Measurements from ENCODE around the gene ZNF385D.

Gene ZNF385D

DNA sequence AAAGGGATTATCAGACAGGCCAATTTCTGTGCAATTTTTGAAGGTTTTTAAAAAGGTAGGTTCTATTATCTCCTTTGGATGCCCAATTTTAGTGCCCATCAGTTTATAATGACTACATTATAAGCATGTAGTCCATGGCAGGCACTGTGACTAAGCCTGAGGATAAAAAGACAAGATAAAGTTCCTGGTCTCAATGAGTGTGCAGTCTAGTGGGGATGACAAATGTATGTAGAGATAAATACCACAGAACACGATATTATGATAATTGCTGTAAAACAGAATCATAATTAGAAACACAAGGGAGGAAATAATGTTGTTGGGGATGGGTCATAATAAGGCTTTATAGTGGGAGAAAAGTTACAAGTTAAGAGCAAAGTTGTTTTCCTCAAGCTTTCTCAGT lies 163.1 kb downstream of the ZNF385D start:
- DNase-seq: no peak

DNA sequence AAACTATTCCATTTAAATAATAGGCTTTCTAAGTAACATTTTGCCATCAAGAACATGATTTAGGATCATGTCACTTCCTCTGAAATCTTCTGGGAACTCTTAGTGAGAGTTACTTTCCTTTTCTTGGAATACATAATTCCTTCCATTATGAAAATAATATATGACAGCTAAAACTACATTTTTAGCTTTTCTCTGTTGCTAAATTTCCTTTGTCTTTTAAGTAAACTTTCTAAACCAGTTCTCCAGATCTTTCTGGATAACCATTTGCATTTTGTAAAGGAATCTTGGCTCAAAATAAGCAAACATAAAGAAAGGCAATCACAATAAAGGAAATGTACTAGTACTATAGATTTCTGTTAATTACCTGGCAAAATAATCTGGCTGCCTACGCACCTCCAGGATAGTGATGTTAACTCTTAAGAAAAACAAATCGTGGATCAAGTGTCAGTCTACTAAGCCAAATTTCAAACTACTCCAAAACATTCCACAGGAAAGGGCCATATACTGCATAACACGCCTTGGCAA lies 165.7 kb downstream of the ZNF385D start:
- DNase-seq: no peak

DNA sequence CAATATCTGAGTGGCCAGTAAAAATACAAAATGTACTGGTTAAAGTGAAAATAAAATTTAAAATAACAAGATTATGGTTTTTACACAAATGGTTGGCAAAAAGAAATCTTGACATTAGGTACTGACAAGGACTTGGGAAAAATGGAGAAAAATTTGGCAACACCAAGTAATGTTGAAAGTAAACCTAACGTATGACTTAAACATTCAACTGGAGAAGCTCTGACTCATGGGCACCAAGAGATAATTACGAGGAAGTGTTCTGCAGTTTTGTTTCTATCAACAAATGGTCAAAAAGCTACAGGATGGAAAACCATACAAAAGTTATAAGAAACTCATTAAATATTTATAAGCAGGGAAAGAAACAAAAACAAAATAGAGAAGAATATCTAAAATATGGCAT lies 177.7 kb downstream of the ZNF385D start:
- DNase-seq: no peak

DNA sequence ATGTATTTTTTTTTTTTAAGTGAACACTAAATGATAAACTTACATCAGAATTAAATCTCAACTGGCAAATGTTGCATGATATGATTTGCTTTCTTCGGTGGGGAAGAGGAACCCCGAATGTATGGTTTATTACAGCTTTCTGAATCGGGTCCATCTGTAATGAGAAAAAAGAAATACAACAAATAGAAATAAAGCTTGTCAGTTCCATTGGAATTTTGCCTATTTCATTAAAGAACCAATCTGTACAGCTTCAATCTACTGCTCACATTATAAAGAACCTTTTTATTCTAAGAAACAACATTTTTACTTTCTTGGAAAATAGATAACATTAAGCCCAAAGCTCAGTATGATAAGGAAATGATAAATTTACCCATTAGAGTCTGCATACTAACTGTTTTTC lies 186.5 kb downstream of the ZNF385D start:
- DNase-seq: no peak

DNA sequence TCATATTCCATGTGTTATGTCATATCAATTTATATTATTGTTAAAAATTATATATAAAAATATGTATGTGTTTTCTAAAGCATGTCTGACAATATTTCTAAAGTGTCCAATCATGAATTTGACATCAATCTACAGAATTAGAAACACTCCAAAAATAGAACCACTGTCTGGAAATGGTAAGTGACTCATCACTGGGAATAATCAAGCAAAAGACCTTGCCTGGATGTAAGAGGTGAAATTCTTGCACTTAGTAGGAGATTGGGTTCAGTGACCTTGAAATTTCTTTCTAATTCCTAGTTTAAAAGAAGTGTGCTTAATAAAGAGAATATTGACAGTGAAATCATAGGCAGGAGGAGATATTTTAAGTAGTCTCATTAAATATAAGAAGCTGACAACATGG lies 188.8 kb downstream of the ZNF385D start:
- no peak for DNase-seq

DNA sequence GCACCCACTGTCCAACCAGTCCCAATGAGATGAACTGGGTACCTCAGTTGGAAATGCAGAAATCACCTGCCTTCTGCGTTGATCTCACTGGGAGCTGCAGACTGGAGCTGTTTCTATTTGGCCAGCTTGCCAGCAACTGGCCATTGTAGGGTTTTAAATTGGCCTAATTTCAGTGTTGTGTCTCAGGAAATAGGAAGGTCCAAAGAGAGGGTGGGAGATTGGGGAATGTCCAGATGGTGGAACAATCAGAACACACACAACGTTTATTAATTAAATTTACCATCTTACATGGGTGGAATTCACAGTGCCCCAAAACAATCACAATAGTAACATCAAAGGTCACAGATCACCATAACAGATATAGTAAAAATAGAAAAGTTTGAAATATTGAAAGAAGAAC lies 189.5 kb downstream of the ZNF385D start:
- no peak for DNase-seq

DNA sequence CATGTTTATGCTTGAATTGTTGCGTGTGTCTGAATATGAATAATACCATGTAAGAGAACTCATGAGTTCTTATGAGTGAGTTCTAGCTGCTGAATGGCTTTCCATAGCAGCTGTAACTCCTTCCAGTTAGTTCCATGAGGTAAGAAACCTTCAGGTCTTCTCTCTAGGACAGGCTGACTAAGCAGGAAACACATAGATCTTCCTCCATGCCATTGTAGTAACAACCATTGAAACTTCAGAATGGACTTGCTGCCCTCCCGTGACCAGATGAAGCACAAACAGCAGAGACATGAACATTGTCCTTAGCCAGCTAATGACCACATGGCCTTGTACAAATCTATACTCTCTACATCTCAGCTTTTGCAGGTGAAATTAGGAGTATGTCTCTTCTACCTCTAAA lies 200.0 kb downstream of the ZNF385D start:
- no peak for DNase-seq

DNA sequence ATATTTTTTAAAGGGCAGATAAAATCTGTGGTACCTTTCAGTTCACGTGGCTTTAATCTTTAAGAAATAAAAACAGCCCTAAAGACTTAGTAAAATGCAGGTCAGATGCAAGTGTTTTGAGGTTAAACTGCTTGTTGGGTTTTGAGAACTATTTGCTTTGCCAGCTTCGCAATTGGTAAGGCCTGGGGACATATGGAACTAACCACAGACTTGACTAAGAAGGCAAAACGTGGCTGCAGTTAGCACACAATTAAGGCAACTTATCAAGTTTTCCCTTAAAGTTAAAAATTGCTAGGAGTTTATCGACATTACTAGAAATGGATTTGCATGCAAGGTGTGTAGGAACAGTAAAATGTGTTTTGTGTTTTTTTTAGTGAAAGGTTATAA lies 206.9 kb downstream of the ZNF385D start:
- DNase-seq: no peak

DNA sequence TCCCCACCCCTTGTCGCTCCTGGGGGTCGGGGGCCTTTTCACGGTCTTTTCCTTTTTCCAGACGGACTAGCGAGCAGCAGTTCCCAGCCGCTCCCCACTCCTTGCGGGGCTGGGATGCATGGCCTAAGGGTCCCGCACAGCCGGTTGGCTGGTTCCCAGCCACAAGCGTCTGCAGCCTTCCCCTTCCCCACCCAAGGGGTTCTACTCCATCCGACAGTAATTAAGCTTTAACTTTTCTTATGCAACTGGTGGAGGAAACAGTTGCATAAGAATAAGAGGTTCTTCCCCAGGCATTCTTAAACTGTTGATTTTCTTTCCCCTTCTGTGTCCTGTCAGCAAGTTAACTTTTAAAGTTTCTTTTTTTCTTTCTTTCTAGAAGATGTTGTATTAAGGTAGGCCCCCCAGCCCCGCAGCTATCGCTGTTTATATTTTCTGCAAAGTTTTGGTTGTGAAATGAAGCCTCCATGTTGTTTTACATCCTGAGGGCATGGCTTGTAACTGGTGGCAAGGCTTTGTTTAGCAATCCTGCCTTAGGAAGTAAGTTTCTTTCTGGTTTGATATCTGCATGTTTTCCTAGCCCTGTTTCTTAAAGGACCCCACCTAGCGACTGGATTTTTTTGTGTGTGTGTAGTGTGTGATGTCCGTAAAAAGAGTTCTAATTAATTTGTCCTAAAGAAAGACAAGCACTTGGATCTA lies 207.5 kb downstream of the ZNF385D start:
- no peak for DNase-seq

DNA sequence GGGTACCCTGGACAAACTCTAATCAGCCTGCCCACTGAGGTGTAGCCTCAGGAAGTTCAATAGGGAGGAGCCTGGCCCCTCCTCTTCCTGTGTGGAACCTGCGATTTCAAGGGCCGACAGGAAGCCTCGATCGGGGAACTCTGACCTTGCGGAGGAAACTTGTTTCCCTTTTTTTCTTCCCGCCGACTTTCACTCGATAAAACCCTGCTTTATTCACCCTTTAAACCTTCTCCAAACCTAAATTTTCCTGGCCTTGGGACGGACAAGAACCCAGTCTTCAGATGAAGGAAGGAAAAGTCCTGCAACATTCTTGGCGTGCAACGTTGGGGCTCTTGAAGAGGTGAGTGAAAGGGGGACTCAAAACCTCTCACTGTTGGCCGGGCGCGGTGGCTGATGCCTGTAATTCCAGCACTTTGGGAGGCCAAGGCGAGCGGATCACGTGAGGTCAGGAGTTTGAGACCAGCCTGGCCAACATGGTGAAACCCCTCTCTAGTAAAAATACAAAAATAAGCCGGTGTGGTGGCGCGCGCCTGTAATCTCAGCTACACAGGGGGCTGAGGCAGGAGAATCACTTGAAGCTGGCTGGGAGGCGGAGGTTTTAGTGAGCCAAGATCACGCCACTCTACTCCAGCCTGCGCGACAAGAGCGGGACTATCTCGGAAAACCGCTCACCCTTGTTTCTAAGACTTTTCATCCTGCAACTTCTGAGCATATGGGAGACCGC lies 208.2 kb downstream of the ZNF385D start:
- no peak for DNase-seq

DNA sequence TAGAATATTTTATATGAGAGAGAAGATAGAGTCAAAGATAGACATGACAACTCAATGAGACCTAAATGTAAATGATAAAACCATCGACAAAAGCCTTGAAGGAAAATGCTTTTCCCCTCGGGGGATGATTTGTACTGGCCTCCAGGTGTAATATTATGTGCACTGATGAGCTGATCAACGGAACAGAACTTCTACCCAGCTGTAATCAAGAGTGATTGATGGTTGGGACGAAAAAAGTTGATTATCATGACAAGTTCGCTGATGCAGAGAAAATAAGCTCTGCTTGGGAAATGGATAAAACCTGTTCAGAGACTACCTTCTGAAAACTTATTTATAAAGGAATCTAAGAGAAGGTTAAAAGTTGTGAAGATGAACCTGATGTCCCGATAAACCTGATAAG lies 210.7 kb downstream of the ZNF385D start:
- DNase-seq: no peak

DNA sequence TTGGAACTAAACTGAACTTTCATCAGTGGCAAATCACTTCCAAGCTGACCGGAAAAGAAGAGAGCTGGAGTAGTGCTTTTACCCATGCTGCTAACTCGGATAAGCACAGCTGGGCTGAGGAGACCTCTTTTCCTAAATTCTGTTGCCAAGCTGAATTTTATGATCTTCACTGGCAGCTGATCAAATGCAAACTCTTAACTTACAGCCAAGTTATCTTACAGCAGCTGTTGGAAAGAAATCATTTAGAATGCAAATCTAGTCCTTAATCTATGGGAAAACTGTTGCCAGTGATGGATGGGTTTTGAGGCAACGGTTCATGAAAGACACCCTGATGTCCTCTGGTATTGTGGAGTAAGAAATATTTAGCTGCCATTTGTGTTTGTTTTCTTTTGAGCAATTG lies 216.5 kb downstream of the ZNF385D start:
- no peak for DNase-seq

DNA sequence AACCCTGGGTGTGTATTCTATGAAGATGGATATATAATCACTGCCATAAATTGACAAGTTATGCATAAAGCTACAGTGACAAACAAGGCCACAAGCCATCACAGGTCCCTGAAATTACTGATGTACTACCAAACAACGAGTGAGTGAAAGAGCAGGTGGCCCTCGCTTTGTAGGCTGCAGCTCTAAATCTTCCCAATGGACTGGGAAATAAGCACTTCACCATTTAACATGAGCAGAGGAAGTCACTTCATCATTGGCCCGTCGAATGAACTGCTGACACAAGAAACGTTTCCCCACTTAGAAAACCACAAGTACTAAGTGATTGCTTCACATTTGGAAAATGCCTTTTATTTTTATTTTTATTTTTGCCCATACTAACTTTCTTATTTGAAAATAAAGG lies 218.0 kb downstream of the ZNF385D start:
- DNase-seq: no peak

DNA sequence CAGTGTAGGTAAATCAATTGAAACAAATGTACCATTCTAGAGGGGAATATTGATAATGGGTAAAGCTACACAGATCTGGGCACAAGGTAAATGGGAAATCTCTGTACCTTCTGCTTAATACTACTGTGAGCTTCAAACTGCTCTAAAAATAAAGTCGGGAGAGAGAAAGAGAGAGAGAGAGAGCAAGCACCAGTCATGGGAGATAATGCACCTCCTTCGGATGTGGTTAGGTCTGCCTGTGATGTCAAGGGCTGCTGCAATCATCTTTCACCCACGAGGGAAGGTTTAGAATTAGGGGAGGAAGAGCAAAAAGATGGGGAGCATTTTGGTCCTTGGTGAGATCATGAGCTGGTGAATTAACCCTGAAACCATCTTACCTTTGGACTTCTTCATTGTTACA lies 219.1 kb downstream of the ZNF385D start:
- DNase-seq: no peak

DNA sequence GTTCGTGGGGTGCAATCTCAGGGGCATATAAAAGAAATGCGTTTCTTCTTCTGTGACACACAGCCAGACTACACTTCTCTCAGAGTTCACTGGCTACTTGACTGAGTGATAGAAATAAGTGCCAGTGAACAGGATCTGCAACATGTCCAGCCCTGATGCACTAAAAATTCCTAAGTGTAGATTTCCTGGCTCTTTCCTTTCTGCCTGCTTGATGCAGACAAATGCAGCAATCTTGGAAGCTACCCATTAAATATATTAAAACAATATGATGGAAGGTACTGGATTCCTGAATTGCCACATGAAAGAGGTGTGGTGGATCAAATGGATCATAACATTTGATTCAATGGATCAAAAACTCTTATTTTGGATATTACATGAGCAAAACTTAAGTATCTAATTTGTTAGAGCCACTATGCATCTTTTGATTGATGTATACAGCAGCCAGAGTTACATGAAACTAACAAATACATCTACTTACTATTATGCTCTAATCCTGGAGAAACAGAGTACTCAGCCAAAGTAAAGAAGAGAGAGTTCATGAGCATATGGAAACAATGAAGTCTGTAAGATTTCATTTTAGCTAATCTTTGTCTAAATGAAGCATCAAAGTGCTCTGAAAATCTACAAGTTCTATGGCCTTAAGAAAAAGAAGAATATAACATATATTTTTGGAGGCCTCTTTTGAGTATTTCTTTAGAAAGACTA lies 222.6 kb downstream of the ZNF385D start:
- no peak for DNase-seq

DNA sequence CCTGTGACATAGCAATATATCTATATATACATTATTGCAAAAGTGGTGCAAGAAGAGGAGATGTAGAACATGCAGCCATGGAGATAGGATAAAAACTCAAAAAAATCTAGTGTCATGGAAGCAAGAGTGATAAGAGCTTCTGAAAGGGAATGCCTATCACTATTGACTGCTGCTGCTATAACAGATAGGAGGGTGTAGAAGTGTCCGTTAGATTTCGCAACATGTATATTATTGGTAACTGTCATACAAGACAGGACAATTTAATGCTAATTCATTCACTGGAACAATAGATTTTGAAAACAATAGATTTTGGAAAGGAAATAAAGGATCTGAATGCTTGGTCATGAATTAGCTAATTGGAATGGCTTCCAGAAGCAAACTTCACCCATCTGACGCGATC lies 224.5 kb downstream of the ZNF385D start:
- DNase-seq: no peak

DNA sequence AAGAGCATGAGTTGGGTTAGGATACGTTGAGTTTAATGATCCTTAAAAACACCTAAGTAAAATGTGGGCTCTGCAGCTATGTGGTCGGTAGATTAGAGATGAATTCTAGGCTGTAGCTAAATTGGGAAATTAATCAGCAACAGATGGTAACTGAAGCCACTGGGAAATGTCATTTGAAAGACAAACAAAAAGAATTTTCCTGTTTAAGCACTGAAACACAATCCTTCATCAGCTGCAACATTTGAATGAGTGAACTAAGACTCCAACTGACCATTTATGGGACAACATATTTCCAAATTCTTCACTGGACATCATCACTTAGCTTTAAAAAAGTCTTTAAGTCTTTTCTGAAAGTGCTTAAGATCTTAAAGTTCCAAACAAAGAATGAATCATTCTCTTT lies 226.9 kb downstream of the ZNF385D start:
- DNase-seq: no peak

DNA sequence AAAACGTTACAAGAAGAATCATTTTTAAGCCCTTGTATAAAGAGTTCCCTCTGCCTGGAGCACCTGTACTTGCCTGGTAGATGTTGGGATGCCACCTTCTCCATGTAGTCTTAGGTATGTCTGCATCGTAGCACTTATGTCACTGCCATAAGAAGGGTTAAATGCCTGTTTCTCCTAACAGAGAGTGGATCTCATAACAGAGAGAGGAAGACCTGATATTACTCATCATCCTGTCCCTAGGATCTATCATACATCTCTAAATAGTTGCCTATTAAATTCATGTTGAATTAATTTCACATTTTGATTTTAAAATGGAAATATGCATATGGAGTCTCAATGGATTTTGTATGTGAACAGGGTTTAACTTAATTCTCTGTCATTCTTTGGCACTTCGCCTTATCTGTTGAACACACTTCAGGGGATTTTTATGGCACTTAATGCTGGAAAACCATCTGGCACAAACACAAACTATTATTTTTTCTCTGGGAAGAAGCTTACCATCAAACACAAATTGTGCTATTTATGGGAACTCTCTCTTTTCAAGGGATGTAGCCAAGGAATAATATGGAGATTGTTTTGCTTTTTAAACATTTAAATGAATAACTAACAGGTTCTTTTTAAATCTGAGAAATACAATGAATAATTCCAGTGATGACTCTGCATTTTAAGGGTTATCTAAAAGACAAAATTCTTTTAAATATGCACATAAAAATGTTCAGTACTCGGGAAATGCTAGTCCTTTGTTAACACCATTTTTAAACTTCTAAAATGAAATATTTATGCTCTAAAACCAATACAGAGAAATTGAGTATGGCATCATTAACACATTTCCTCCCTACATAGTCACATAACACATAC lies 230.7 kb downstream of the ZNF385D start:
- DNase-seq: no peak

DNA sequence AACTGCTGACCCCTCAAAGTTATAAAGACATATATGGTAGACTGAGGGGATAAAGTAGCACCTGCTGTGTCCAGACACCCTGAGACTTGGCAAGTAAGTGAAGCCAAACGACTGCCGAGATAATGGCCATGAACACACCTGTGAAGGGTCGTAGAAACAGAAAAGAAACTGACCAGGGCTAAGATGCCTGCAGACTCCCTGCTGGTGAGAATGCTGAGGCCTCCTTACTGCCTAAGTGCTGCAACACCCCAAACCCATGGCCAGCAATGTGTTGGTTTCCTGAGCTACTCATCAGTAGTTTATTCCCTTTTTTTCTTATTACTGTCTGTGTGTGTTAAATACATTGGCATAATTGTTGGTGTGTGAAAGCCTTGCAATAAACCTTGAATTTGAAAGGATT lies 233.8 kb downstream of the ZNF385D start:
- DNase-seq: no peak

DNA sequence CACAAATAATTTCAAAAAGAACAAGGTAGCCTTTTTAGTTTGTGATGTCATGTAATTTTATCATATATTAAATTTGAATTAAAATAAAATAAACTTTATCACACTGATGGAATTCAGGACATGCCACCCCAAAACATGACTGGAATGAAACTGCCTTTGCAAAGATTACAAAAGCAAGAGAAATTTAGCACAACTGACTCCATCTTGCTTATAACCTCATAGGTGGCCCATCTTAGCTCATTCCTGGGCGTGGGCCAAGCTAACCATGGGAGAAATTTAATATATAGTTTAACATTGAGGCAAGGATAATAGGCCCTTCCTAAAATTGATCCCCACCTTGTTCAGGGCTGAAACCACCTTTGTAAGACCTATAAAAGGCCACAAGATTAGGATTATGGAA lies 235.6 kb downstream of the ZNF385D start:
- DNase-seq: no peak

DNA sequence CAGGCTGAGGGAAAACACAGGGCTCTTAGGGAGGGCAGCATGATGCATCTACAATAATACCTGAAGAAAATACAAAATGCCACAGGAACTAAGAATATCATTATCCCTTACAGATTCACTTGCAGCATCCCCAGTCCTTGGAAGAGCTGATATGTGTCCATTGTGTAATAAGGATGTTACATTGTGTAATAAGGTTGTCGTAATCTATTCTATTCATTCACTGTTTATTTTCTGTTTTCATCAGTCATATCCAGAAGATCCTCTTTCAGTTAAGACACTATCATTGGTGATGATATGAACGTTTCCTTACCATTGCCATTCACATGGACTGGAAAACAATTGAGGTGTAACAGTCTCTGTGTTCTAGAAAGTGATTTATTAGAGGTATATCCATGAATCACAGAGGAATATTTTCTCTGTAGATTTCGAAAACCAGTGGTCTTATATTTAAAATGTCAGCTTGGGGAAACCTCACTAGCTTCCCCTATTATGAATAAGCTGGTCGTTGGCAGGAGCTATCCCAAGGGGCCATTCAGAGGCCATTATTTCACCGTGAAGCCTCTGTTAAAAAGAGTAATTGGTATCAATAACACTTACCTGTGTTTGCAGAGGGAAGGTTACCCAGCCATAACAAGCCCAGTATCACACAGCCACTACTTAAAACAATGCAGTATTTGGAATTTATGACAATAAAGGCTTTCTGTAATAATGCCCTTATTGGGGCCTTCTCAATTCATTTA lies 241.1 kb downstream of the ZNF385D start:
- no peak for DNase-seq

DNA sequence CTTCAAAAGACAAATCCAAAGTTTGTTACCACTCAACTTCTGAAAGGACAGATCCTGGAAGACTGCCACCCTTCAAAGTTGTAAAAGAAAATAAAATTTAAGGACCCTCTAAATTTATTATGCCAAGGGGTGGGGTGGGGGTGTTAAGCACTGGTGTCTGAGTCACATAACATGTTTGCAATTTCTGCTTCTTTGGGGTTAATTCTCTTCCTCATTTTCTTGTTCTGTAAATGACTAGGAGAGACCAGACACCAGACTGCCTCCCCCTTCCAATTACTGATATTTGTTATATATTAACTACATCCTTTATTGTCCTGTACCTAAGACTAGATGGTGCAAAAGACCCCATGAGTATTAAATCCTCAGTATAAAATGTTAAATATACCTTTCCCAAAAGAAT lies 242.8 kb downstream of the ZNF385D start:
- no peak for DNase-seq

All from activated effector memory CD4-positive, alpha-beta T cell treated with anti-CD3 and anti-CD28 coated beads, Interleukin-2, amount 50 U/mL, for 16 hours (primary cell).